ENCODE measurements around the gene ASPSCR1.

The ASPSCR1 gene

GRCh38 chr17:81931189-81931556, 46.3 kb upstream of the ASPSCR1 start:
- no peak overlapping the region for H3K4me3 ChIP-seq (ENCODE audit: low read depth, low read length)
- TF ChIP-seq, protein P1, sequence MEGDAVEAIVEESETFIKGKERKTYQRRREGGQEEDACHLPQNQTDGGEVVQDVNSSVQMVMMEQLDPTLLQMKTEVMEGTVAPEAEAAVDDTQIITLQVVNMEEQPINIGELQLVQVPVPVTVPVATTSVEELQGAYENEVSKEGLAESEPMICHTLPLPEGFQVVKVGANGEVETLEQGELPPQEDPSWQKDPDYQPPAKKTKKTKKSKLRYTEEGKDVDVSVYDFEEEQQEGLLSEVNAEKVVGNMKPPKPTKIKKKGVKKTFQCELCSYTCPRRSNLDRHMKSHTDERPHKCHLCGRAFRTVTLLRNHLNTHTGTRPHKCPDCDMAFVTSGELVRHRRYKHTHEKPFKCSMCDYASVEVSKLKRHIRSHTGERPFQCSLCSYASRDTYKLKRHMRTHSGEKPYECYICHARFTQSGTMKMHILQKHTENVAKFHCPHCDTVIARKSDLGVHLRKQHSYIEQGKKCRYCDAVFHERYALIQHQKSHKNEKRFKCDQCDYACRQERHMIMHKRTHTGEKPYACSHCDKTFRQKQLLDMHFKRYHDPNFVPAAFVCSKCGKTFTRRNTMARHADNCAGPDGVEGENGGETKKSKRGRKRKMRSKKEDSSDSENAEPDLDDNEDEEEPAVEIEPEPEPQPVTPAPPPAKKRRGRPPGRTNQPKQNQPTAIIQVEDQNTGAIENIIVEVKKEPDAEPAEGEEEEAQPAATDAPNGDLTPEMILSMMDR (IDR thresholded peaks at IDR 0.05; ENCODE audit: low read depth, low read length) = no peak

DNA sequence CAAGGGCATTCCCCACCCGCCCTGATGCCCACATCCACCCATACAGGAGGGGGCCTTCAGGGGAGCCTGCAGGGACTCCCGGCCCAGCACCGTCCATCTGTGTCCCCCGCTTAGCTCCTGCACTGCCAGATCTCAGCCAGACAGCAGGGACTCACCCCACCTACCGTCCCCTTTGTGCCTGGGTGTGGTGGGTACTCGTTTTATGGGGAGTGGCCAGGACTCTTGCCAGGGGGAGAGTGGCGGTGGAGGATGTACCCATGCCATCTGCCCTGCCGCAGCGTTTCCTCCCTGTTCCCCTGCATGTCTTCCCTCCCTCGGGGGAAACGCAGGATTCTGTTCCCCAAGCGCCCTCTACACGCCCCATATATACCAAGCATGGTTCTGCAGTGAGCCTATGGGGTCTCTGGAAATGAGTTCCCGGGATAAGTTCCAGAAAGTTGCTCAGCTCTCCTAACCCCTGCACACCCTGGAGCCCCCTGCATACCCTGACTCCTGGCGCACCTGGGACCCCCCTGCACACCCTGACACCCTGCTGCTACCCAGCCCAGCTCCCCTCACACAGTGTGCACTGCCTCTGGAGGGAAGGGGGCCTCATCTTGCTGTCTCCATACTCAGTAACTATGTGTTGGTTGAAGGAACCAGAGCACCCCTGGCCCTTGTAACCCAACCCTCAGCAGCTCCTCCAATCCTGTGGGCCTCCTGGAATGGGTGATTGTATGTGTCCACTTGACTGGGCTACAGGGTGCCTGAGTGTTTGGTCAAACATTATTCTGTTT, 45.7 kb upstream of the ASPSCR1 start:
- TF ChIP-seq, protein P1 (IDR thresholded peaks at IDR 0.05; ENCODE audit: low read depth, low read length) = no peak
- H3K4me3 ChIP-seq (ENCODE audit: low read depth, low read length) = no peak overlapping the region

DNA sequence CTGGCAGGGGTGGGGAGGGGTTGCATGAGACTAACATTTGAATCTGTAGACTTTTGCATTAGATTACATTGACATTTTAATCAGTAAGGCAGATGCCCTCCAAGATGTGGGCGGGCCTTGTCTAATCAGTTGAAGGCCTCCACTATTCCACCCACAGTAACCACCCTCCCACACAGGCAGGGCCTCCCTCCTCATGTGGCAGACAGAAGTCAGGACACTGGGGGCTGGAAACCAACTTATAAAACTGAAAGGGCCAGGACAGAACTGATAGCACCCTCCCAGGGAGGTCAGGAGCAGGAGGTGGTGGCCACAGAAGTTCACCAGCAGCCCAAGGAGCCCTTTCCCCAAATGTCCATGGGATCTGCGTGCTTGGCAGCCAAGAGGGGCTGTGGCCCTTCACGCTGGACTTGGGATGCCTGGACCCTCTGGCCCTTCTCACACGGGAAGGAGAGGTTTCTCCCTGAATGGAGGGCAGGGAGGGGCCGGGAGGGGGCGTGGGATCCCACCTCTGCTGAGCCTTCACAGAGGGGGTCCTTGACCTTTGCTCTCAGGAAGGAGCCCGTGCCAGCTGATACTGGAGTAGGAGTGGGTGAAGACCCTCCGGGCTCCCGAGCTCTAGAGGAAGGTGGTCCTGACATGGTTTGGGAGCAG, 45.0 kb upstream of the ASPSCR1 start:
- TF ChIP-seq, protein P1 (IDR thresholded peaks at IDR 0.05; ENCODE audit: low read depth, low read length) = no peak
- no peak overlapping the region for H3K4me3 ChIP-seq (ENCODE audit: low read depth, low read length)

- TF ChIP-seq, protein P1 (IDR thresholded peaks at IDR 0.05; ENCODE audit: low read depth, low read length) = no peak
- H3K4me3 ChIP-seq (ENCODE audit: low read depth, low read length) = no peak overlapping the region
Measured at GRCh38 chr17:81933178-81933699, 44.2 kb upstream of the ASPSCR1 start.

DNA sequence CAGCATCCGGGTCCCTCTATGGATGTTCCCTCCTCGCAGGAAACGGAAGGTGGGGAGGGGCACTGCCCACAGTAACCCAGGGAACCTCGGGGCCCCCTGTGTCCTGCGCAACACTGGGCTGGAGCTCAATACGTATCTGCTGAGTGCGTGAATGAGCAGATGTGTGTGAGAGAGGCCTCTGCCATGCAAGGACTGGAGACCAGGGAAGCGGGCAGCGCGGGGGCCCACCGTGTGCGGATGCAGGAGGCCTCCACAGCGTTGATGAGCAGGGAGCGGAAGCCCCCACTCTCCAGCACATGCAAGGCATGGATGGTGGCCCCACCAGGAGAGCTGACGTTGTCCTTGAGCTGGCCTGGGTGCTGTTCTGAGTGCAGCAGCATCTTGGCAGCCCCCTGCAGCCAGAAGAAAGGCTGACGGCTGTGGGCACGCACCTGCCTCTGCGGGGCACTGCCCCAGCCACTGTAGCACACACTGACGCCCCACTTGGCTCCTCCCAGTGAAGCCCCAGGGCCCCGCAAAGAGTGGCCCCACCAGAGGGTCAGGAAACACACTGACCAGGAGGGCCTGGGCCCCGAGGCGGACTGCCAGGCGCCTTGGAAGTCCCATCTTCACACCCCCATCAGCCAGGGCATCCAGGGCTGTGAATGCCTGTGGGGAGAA, 43.2 kb upstream of the ASPSCR1 start:
- no peak overlapping the region for H3K4me3 ChIP-seq (ENCODE audit: low read depth, low read length)
- TF ChIP-seq, protein P1 (IDR thresholded peaks at IDR 0.05; ENCODE audit: low read depth, low read length) = no peak

DNA sequence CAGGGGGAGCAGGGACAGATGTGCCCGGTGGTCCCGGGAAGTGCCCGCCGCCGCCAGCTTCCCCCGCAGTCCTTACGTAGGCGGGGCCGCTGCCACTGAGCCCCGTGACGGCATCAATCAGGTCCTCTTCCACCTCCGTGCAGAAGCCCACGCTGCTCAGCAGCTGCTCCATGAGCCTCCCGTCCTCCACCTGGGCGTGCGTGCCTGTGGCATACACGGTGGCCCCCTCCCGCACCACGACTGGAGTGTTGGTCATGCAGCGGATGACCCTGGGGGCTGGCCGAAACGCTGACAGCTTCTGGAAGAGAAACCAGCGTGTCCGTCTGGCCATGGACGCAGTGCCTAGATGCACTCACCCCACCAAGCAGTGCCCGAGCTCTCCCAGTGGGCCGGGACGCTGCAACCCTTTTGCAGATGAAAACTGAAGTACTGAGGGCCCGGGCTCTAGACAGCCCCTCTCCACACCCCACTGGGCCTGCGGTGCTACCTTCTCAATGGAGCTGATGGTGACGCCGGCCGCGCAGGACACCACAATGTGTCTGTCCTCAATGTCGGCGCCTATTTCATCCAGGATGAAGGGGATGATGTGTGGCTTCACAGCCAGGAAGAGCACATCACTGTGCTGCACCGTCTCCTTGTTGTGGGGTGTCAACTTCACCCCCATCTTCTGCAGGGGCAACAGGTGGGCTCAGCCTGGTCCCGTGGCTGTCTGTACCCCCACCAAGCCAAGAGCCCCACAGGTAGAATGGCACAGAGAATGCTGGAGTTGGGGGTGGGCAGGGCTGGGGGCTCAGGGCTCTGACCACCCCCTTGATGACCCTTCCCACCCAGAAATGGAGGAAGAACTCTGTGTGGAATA, 42.4 kb upstream of the ASPSCR1 start:
- H3K4me3 ChIP-seq (ENCODE audit: low read depth, low read length) = no peak overlapping the region
- TF ChIP-seq, protein P1 (IDR thresholded peaks at IDR 0.05; ENCODE audit: low read depth, low read length) = no peak

All from WI38 (cell line).